Measurements from ENCODE around the gene HES1.

HES1 gene

GRCh38 chr3:194176274-194176991 is 40.5 kb downstream of the HES1 start:
- no peak for TF ChIP-seq CTCF (IDR thresholded peaks at IDR 0.05)

- no peak for TF ChIP-seq CTCF (IDR thresholded peaks at IDR 0.05)
Observed at GRCh38 chr3:194177141-194177540, 41.2 kb downstream of the HES1 start.

- no peak for TF ChIP-seq CTCF (IDR thresholded peaks at IDR 0.05)
Observed at GRCh38 chr3:194178128-194178527, 42.2 kb downstream of the HES1 start.

- TF ChIP-seq CTCF (IDR thresholded peaks at IDR 0.05) = no peak
Observed at GRCh38 chr3:194178669-194179068, 42.7 kb downstream of the HES1 start.

GRCh38 chr3:194180570-194180969 is 44.6 kb downstream of the HES1 start:
- TF ChIP-seq CTCF (IDR thresholded peaks at IDR 0.05) = no peak

- TF ChIP-seq CTCF (IDR thresholded peaks at IDR 0.05) = no peak
Observed at GRCh38 chr3:194181612-194182529, 45.9 kb downstream of the HES1 start.

GRCh38 chr3:194183271-194183670 is 47.3 kb downstream of the HES1 start:
- no peak for TF ChIP-seq CTCF (IDR thresholded peaks at IDR 0.05)
